Neutrophil (primary cell): ENCODE measurements around the gene DACH1.

Source experiments
- H3K27ac ChIP-seq: fragments of 200-600 bp; sonication (generic); 2 replicates; pipeline ENCODE4 v1.5.1; 2016; ENCODE audit warnings: mild to moderate bottlenecking, moderate library complexity
- H3K27me3 ChIP-seq: fragments of 200-600 bp; sonication (generic); 2 replicates; pipeline ENCODE4 v1.6.0; 2016; ENCODE audit warnings: mild to moderate bottlenecking
- H3K36me3 ChIP-seq: fragments of 200-600 bp; sonication (generic); 2 replicates; pipeline ENCODE4 v1.5.1; 2017
- H3K4me1 ChIP-seq, 2 experiments: fragments of 200-600 bp in 1 of 2; sonication (generic) in 1 of 2; 1 replicate in 1 of 2; 2 replicates in 1 of 2; pipeline versions ENCODE4 v1.5.1 to v1.6.1; 2013 to 2016; ENCODE audit warnings: low read depth in 1 of 2, low read length in 1 of 2, mild to moderate bottlenecking in 1 of 2, moderate library complexity in 1 of 2; ENCODE audit not compliant: control insufficient read depth in 1 of 2, insufficient read depth in 1 of 2
- H3K4me3 ChIP-seq, 2 experiments: fragments of 200-600 bp in 1 of 2; sonication (generic) in 1 of 2; 1 replicate in 1 of 2; 2 replicates in 1 of 2; pipeline ENCODE4 v1.5.1; 2013 to 2016; ENCODE audit warnings: low read depth in 1 of 2, low read length in 1 of 2, mild to moderate bottlenecking in 1 of 2, moderate library complexity in 1 of 2
- H3K9me3 ChIP-seq: fragments of 200-600 bp; sonication (generic); 2 replicates; pipeline ENCODE4 v1.5.1; 2016
- TF ChIP-seq, protein P1 (sequence below): fragments of 200-600 bp; sonication (generic); IDR thresholded peaks from 2 replicates; pipeline ENCODE4 v1.5.1; 2016; ENCODE audit warnings: antibody characterized with exemption

The DACH1 gene

DNA sequence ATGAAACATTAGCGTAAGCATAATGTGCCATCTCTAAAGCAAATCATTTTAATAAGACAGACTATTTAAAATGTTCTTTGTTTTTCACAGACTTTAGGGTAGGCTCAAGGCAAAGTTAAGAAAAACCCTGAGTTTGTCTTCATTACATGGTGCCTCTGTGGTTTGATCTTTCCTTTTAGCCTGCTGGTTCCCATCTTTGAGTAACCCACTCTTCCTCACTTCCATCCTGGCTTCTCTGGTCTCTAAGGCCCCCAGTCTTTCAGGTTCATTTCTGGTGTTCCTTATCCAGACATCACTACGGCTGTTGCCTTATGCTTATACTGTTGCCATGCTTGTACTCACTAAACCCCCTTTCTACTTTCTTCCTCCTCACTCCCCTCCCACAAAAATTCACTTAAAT, 38.4 kb downstream of the DACH1 start:
- Histone ChIP-seq H3K27ac (peak overlapping the region; percentile 75), H3K4me3 (peak overlapping the region; percentile 13 to 28), H3K4me1 (peaks cover 59 to 62% of the 10 kb centered on the region in 2 experiments), H3K36me3 (no peaks in the 10 kb centered on the region), H3K27me3 (no peaks in the 10 kb centered on the region), H3K9me3 (no peaks in the 10 kb centered on the region)
- TF ChIP-seq, protein P1, sequence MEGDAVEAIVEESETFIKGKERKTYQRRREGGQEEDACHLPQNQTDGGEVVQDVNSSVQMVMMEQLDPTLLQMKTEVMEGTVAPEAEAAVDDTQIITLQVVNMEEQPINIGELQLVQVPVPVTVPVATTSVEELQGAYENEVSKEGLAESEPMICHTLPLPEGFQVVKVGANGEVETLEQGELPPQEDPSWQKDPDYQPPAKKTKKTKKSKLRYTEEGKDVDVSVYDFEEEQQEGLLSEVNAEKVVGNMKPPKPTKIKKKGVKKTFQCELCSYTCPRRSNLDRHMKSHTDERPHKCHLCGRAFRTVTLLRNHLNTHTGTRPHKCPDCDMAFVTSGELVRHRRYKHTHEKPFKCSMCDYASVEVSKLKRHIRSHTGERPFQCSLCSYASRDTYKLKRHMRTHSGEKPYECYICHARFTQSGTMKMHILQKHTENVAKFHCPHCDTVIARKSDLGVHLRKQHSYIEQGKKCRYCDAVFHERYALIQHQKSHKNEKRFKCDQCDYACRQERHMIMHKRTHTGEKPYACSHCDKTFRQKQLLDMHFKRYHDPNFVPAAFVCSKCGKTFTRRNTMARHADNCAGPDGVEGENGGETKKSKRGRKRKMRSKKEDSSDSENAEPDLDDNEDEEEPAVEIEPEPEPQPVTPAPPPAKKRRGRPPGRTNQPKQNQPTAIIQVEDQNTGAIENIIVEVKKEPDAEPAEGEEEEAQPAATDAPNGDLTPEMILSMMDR = no peak

DNA sequence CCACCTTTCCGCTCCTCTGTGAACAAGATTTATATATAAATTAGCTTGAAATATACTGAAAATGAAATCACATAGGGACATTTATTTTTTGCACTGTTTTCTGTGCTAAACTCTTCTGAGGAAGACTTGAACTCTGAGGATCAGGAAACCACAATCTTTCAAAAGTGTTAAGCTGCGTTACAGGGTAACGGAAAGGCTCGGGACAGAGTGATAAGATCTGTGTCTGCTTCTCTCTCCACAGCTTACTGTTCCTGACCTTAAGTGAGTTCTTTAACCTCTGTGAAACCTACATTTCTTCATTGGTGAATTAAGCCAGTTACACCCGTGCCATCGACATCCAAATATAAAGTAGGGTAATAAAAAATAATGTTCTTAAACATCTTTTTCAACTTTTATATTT, 38.9 kb downstream of the DACH1 start:
- Histone ChIP-seq H3K4me3 (peak overlapping the region; percentile 13 to 28), H3K27me3 (no peaks in the 10 kb centered on the region), H3K27ac (peak overlapping the region; percentile 75), H3K36me3 (no peaks in the 10 kb centered on the region), H3K9me3 (no peaks in the 10 kb centered on the region), H3K4me1 (peaks cover 58 to 62% of the 10 kb centered on the region in 2 experiments)
- TF ChIP-seq, protein P1 = no peak

DNA sequence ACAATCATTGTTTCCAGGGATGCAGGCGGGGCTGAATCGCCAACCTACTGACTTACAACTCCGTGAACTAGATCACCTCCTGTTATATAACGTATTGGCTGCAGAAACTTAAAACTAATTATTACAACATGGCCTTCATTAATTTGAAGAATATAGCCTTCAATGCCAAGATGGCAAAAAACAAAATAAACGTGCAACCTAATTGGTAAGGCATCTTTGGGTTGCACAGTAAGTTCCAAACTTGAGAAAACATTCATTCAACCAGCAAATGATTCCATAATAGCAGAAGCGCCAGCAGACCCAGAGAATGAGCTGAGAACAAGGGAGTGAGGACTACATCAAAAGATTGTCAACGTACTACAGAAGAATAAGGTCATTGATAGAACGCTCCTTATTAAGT, 39.8 kb downstream of the DACH1 start:
- Histone ChIP-seq H3K36me3 (no peaks in the 10 kb centered on the region), H3K4me3 (no peak overlapping the region), H3K27ac (peak overlapping the region; percentile 75), H3K4me1 (peaks cover 52 to 60% of the 10 kb centered on the region in 2 experiments), H3K27me3 (no peaks in the 10 kb centered on the region), H3K9me3 (no peaks in the 10 kb centered on the region)
- TF ChIP-seq, protein P1 = no peak

DNA sequence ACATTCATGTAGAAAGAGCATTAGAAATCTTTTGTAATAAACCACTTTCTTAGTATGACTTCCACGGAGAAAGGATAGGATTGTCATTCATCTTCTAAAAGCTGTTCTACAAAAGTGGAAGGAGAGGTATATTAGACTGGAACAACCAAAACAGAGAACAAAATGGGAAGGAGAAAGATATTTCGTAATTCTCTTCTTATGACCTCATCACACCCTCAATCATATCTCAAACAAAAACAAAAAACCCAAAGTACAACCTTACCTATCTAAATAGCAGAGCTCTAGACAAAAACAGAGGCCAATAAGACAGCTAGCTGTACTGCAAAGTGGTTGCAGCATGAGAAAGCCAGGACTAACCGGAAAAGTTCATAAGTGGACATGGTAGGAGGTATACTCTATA, 46.3 kb downstream of the DACH1 start:
- H3K27me3 ChIP-seq = no peaks in the 10 kb centered on the region
- H3K4me3 ChIP-seq = peak overlapping the region in 1 of 2 experiments; percentile 11
- no peaks in the 10 kb centered on the region for H3K36me3 ChIP-seq
- peaks cover 29 to 38% of the 10 kb centered on the region in 2 experiments for H3K4me1 ChIP-seq
- H3K9me3 ChIP-seq = no peaks in the 10 kb centered on the region
- TF ChIP-seq, protein P1 = no peak
- H3K27ac ChIP-seq = peak overlapping the region; percentile 74

DNA sequence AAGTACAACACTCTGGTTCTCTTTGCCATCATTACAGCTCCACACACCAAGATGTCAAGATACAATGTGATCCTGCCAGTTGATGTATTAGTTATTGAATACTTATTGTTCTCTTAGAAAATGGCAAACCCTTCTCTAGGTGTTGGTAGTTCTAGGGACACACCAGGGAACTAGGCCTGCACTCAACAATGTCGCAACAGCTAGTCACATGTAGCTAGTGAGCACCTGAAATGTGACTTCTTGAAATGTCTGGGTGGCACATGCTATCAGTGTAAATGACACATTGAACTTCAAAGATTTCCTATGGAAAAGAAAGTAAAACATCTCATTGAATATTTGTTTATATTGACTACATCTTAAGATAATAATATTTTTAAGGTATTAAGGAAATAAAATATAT, 49.7 kb downstream of the DACH1 start:
- no peak overlapping the region for H3K4me3 ChIP-seq
- no peaks in the 10 kb centered on the region for H3K9me3 ChIP-seq
- no peaks in the 10 kb centered on the region for H3K36me3 ChIP-seq
- H3K4me1 ChIP-seq = peaks cover 29 to 38% of the 10 kb centered on the region in 2 experiments
- TF ChIP-seq, protein P1 = no peak
- H3K27ac ChIP-seq = peak overlapping the region; percentile 47
- no peaks in the 10 kb centered on the region for H3K27me3 ChIP-seq
